K562 treated with DMSO at 1 percent for 12 hours (cell line): ENCODE results near the gene CEP70. TPM values are rescaled to one million over a fixed set of nuclear protein-coding genes. Genes with fewer than 3 reads are reported as not detected.

Experiments used
- total RNA-seq: library from RNA; unstranded; fragments of 300-600 nt; gene quantifications from 2 replicates; pipeline ENCODE4 v1.2.3, GENCODE V29; 2022; ENCODE audit not compliant: insufficient read depth

The CEP70 gene
- total RNA-seq: 9.0 and 18.4 TPM in 2 replicates

DNA sequence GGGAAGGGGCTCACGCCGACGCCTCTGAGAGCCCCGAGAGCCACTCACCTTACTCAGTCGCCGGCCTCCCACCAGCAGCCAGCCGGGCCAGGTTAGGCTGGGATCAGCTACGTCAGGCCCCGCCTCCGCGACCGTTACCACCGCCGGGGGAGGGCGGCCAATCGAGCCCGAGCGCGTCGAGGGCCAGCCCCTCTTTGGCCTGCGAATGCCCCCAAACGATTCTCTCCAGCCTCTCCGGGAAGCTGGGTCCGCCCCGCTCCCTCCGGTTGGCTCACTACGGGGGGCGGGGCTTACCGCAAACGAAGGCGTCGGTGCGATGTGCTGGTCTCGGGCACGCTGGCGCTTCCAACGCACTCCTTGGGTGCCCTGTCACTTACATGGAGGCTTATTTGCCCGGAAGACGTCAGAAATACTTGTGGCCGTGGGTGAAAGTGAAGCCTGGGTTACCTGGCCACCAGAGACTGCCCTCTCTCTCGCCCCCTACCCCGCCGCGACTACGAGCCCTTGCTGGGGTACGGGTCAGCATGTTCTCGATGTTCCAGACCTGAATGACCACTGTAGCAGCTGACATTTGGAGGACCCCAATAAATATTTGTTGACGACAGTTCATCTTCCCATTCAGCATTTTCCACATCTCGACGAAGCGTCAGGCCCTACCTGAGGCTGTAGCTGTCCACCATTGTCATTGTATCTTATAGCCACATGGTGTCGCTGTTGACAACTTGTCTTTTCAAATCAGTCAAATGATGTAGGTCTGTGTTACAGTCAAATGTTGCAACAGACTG, at the start of gene CEP70:
Gene CEP70, minus strand, starts transcription at position 111 of the 785 bp plus-strand sequence. CDS start 21,333 bp downstream, outside the sequence.

DNA sequence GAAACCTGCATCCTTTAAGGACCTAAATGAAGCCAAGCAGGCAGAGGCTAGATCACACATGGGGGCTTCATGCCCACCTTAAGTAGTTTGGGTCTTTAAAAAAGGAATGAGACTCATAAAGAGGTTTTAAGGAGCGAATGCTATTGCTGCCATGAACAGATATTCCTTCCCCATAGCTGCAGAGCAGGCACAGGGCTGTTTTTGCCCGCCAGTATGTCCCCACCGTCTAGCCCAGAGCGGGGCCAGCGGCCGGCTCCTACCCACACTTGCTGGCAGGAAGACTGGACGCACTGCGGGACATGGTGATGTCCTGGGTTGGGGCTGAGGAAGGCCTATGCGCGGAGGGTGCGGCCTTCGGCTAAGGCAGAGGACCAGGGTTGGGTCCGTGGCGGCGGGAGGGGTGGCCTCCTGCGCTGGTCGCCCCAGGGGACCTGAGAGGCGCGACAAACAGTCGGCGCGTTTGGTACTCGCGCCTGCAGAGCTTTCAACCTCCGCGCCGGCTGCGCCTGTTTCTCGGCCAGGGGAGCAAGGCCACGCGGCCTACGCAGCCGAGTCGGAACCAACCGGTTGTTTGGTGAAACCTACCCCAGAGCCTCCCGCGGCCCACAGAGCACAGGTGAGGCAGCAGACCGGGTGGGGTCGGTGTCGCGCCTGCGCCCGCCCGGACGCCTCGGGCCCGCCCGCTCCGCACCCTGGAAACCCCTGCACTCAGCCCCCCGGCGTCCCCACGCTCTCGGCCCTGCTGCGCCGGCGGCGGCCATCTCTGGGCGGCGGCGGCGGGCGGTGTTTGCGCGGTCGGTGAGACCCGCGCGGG, 14.5 kb upstream of the CEP70 start, which contains the start of gene FAIM:
Gene FAIM, plus strand, starts transcription at position 450 of the 814 bp plus-strand sequence. CDS start 10,956 bp downstream, outside the sequence.

Other genes with a start within 250 kb of the CEP70 start
- gene MRAS, start 245.7 kb downstream of the CEP70 start, total RNA-seq: 1.1 and 4.5 TPM in 2 replicates
- gene ESYT3, start 159.6 kb downstream of the CEP70 start, total RNA-seq: not detected in 2 replicates
- 4.2 and 4.4 TPM in 2 replicates for gene FAIM, start 14.5 kb upstream of the CEP70 start, total RNA-seq
- 8.8 and 59.9 TPM in 2 replicates for gene PIK3CB, start 240.7 kb upstream of the CEP70 start, total RNA-seq